Epithelial cell of proximal tubule (primary cell): ENCODE results near the gene RABGAP1L. TPM values are rescaled to one million over a fixed set of nuclear protein-coding genes. Genes with fewer than 3 reads are reported as not detected.

ENCODE experiments used
- DNase-seq: peaks from one replicate; pipeline ENCODE4 v3.0.0-alpha.2; 2011; ENCODE audit warnings: low read depth
- H3K4me3 ChIP-seq: 2 replicates; pipeline ENCODE4 v1.5.1; 2011; ENCODE audit warnings: low read depth, mild to moderate bottlenecking, low read length
- total RNA-seq: library from RNA; depleted of rRNA; stranded (reverse); fragments of >200 nt; gene quantifications from 2 replicates; pipeline ENCODE4 v1.2.3, GENCODE V29; 2015
- TF ChIP-seq, protein P1 (sequence below): conservative IDR thresholded peaks from 2 replicates; pipeline ENCODE4 v1.5.1; 2012; ENCODE audit warnings: low read depth, mild to moderate bottlenecking, low read length

The RABGAP1L gene
- total RNA-seq, 1 donor from 2014 or later: 16.3 TPM

- TF ChIP-seq, protein P1, sequence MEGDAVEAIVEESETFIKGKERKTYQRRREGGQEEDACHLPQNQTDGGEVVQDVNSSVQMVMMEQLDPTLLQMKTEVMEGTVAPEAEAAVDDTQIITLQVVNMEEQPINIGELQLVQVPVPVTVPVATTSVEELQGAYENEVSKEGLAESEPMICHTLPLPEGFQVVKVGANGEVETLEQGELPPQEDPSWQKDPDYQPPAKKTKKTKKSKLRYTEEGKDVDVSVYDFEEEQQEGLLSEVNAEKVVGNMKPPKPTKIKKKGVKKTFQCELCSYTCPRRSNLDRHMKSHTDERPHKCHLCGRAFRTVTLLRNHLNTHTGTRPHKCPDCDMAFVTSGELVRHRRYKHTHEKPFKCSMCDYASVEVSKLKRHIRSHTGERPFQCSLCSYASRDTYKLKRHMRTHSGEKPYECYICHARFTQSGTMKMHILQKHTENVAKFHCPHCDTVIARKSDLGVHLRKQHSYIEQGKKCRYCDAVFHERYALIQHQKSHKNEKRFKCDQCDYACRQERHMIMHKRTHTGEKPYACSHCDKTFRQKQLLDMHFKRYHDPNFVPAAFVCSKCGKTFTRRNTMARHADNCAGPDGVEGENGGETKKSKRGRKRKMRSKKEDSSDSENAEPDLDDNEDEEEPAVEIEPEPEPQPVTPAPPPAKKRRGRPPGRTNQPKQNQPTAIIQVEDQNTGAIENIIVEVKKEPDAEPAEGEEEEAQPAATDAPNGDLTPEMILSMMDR: no peak
- no peak for DNase-seq
- no peak overlapping the region for H3K4me3 ChIP-seq
Measured at GRCh38 chr1:174768949-174769348, 609.6 kb downstream of the RABGAP1L start.

GRCh38 chr1:174769961-174770549, 610.7 kb downstream of the RABGAP1L start:
- TF ChIP-seq, protein P1: peak; percentile 82
- H3K4me3 ChIP-seq: no peak overlapping the region
- DNase-seq: peak; percentile 10

GRCh38 chr1:174775621-174776020, 616.3 kb downstream of the RABGAP1L start:
- TF ChIP-seq, protein P1: no peak
- no peak for DNase-seq
- no peak overlapping the region for H3K4me3 ChIP-seq

DNA sequence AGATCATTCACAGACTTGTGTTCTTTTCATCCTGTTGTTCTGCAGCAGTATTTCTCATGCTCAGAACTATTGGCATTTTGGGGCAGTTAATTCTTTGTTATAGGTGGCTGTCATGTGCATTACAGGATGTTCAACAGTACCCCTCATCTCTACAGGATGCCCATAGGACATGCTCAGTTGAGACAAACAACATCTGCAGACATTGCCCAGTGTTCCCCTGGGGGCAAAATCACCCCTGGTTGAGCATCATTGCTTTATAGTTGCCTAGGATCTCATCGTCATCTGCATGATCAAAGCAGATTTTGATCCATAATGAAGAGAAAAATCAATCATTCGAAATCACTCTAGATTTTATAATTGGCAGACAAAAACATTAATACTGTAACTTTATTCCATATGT, 617.9 kb downstream of the RABGAP1L start:
- TF ChIP-seq, protein P1: no peak
- no peak for DNase-seq
- H3K4me3 ChIP-seq: no peak overlapping the region

GRCh38 chr1:174785510-174785909, 626.2 kb downstream of the RABGAP1L start:
- TF ChIP-seq, protein P1: no peak
- no peak for DNase-seq
- no peak overlapping the region for H3K4me3 ChIP-seq

DNA sequence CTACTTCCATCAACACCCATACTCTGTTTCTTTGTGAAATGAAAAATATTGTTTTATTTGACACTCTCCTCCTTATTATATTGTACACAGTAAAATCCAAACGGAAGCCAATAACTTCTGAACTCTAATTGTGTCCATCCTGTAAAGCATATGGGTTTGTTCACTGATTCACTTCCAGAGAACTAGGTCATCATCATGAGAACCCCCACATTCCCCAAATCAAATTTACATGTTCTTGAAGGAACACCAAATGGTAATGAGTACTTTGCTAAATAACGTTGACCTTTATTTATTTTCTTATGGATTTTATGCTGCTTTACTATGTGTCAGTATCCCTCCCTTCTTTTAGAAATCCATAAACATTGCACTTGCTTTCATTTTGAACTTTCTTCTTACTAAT, 627.0 kb downstream of the RABGAP1L start:
- H3K4me3 ChIP-seq: no peak overlapping the region
- TF ChIP-seq, protein P1: no peak
- DNase-seq: no peak

- H3K4me3 ChIP-seq: no peak overlapping the region
- no peak for DNase-seq
Measured at GRCh38 chr1:174786760-174787159, 627.4 kb downstream of the RABGAP1L start.

More at GRCh38 chr1:174786760-174787159, 627.4 kb downstream of the RABGAP1L start:
- TF ChIP-seq, protein P1: no peak
